K562 (cell line): Measurements from ENCODE around the gene DNASE2B. TPM values are rescaled to one million over a fixed set of nuclear protein-coding genes. Genes with fewer than 3 reads are reported as not detected.
A peak's percentile ranks its signal among the peaks of the same experiment; 100 is the strongest.

Experiments
- BACH1 ChIP-seq: fragments of 200-800 bp; sonication (Bioruptor generic); IDR thresholded peaks from 2 replicates; pipeline ENCODE4 v1.6.1; 2016; ENCODE audit warnings: missing genetic modification characterization, missing compliant biosample characterization
- BRCA1 ChIP-seq, 2 experiments: fragments of 450-650 bp in 1 of 2; sonication (generic) in 1 of 2; formaldehyde crosslinking in 1 of 2; IDR thresholded peaks; 2 replicates each; pipeline versions ENCODE4 v1.5.0 to v1.6.1; 2017 to 2020; ENCODE audit warnings: mild to moderate bottlenecking in 1 of 2, missing genetic modification reagents in 1 of 2
- ETS1 ChIP-seq: conservative IDR thresholded peaks from 2 replicates; pipeline ENCODE4 v1.6.1; 2011; ENCODE audit warnings: low read depth, mild to moderate bottlenecking, low read length; ENCODE audit not compliant: control insufficient read depth
- FOXP1 ChIP-seq: sonication (generic); formaldehyde crosslinking; IDR thresholded peaks from 2 replicates; pipeline ENCODE4 v1.8.0; 2022; ENCODE audit warnings: mild to moderate bottlenecking, missing genetic modification reagents
- NELFE ChIP-seq: IDR thresholded peaks from 2 replicates; pipeline ENCODE4 v1.6.1; 2011; ENCODE audit warnings: mild to moderate bottlenecking; ENCODE audit not compliant: insufficient read depth, insufficient read length
- SAFB ChIP-seq: fragments of 200-400 bp; formaldehyde crosslinking; IDR thresholded peaks from 2 replicates; pipeline ENCODE4 v1.6.1; 2017; ENCODE audit warnings: low read depth, low read length, borderline replicate concordance
- SMAD4 ChIP-seq: fragments of 250-450 bp; sonication (Bioruptor Pico); conservative IDR thresholded peaks from 2 replicates; pipeline ENCODE4 v1.8.0; 2021; ENCODE audit warnings: inconsistent platforms, mild to moderate bottlenecking, moderate library complexity
- SMARCE1 ChIP-seq: fragments of 450-650 bp; IDR thresholded peaks from 2 replicates; pipeline ENCODE4 v1.7.1; 2016; ENCODE audit warnings: mild to moderate bottlenecking
- SRSF3 ChIP-seq: fragments of 200-400 bp; formaldehyde crosslinking; IDR thresholded peaks from 2 replicates; pipeline ENCODE4 v1.6.1; 2016; ENCODE audit warnings: mild to moderate bottlenecking, low read length, moderate library complexity; ENCODE audit not compliant: insufficient read depth
- STAT5A ChIP-seq: IDR thresholded peaks from 2 replicates; pipeline ENCODE4 v1.6.1; 2012; ENCODE audit warnings: low read length, inconsistent platforms, borderline replicate concordance
- TEAD1 ChIP-seq, 2 experiments: fragments of 450-650 bp in 1 of 2; sonication (generic) in 1 of 2; formaldehyde crosslinking; IDR thresholded peaks; 2 replicates each; pipeline versions ENCODE4 v1.4.0 to v1.8.0; 2020 to 2022; ENCODE audit warnings: mild to moderate bottlenecking in 2 of 2, missing genetic modification reagents in 1 of 2
- ZMIZ1 ChIP-seq, 2 experiments: fragments of 150-350 bp in 1 of 2; IDR thresholded peaks; 2 replicates each; pipeline ENCODE4 v1.6.1; 2012 to 2016; ENCODE audit warnings: low read depth in 2 of 2, low read length in 2 of 2, mild to moderate bottlenecking in 1 of 2, moderate library complexity in 1 of 2
- ZNF175 ChIP-seq: fragments of 200-800 bp; sonication (Bioruptor generic); IDR thresholded peaks from 2 replicates; pipeline ENCODE4 v1.6.1; 2016; ENCODE audit warnings: low read depth, mild to moderate bottlenecking, missing genetic modification characterization, missing compliant biosample characterization
- ZNF354B ChIP-seq: fragments of 250-450 bp; sonication (Bioruptor Pico); IDR thresholded peaks from 2 replicates; pipeline ENCODE4 v1.4.0; 2020
- ZNF57 ChIP-seq: fragments of 450-650 bp; formaldehyde crosslinking; IDR thresholded peaks from 2 replicates; pipeline ENCODE4 v1.4.0; 2020; ENCODE audit warnings: mild to moderate bottlenecking, moderate library complexity
- ZNF695 ChIP-seq: fragments of 450-650 bp; formaldehyde crosslinking; IDR thresholded peaks from 2 replicates; pipeline ENCODE4 v1.4.0; 2020; ENCODE audit warnings: mild to moderate bottlenecking, moderate library complexity
- ZNF77 ChIP-seq: fragments of 250-450 bp; sonication (Bioruptor Pico); IDR thresholded peaks from 2 replicates; pipeline ENCODE4 v1.5.0; 2020
- ZSCAN32 ChIP-seq: fragments of 450-650 bp; formaldehyde crosslinking; IDR thresholded peaks from 2 replicates; pipeline ENCODE4 v1.4.0; 2020; ENCODE audit warnings: mild to moderate bottlenecking, moderate library complexity
- polyA plus RNA-seq, 8 experiments: library from polyadenylated mRNA; depleted of rRNA in 4 of 8; stranded (reverse) in 5 of 8; unstranded in 3 of 8; fragments of >200 nt; fragmentation: Nextera tagmentation in 2 of 8; fragmentation: Illumina TruSeq in 1 of 8; extraction: Ambion mirVana in 2 of 8; extraction: Trizol in 1 of 8; gene quantifications; 2 replicates each; pipeline versions ENCODE4 v1.2.1 to v1.2.3, GENCODE V29; 2011 to 2014; ENCODE audit warnings: inconsistent platforms in 1 of 8, missing spikeins in 1 of 8
- total RNA-seq, 7 experiments: library from RNA; depleted of rRNA in 6 of 7; stranded (reverse); fragments of >200 nt in 6 of 7; fragmentation: Illumina TruSeq in 2 of 7; extraction: Trizol in 2 of 7; gene quantifications; 2 replicates each; pipeline versions ENCODE4 v1.2.1 to v1.2.3, GENCODE V29; 2011 to 2021; ENCODE audit warnings: low replicate concordance in 1 of 7
- TF ChIP-seq, protein P1 (sequence below): fragments of 450-650 bp; IDR thresholded peaks from 2 replicates; pipeline ENCODE4 v1.6.1; 2018; ENCODE audit warnings: mild to moderate bottlenecking, low read depth; ENCODE audit not compliant: partially characterized antibody

Gene DNASE2B
- total and polyA plus RNA-seq, 9 of the 15 experiments (the other 6 are each of a cell fraction or from before 2014, with no cell fraction given) = not detected

- TF ChIP-seq BRCA1 (IDR thresholded peaks at IDR 0.05) = no peak
- no peak for TF ChIP-seq BRCA1 (CRISPR knock-in tag; IDR thresholded peaks at IDR 0.05)
- TF ChIP-seq BACH1 = no peak
- TF ChIP-seq ZNF354B (CRISPR knock-in tag) = no peak
- no peak for TF ChIP-seq FOXP1
- TF ChIP-seq ZNF175 (CRISPR knock-in tag) = 0 out of 2 replicates have a peak, but pooled peaks have one; percentile 34
- TF ChIP-seq SAFB = no peak
- TF ChIP-seq ZMIZ1 (IDR thresholded peaks at IDR 0.05; ENCODE audit: low read depth in 2 of 2, low read length in 2 of 2) = no peak
- 0 out of 2 replicates have a peak, but pooled peaks have one; percentile 34 for TF ChIP-seq SMAD4 (CRISPR knock-in tag)
- TF ChIP-seq ZSCAN32 = no peak
- TF ChIP-seq TEAD1 (CRISPR knock-in tag; IDR thresholded peaks at IDR 0.05) = no peak
- no peak for TF ChIP-seq NELFE
- TF ChIP-seq, protein P1, sequence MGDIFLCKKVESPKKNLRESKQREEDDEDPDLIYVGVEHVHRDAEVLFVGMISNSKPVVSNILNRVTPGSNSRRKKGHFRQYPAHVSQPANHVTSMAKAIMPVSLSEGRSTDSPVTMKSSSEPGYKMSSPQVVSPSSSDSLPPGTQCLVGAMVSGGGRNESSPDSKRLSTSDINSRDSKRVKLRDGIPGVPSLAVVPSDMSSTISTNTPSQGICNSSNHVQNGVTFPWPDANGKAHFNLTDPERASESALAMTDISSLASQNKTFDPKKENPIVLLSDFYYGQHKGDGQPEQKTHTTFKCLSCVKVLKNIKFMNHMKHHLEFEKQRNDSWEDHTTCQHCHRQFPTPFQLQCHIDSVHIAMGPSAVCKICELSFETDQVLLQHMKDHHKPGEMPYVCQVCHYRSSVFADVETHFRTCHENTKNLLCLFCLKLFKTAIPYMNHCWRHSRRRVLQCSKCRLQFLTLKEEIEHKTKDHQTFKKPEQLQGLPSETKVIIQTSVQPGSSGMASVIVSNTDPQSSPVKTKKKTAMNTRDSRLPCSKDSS = no peak
- TF ChIP-seq SMARCE1 = peak; percentile 72; the same call in 1 of the 2 replicates
- no peak for TF ChIP-seq STAT5A
- TF ChIP-seq ZNF77 (CRISPR knock-in tag) = no peak
- no peak for TF ChIP-seq SRSF3
- TF ChIP-seq ETS1 = no peak
- no peak for TF ChIP-seq ZNF57
- no peak for TF ChIP-seq ZNF695 (CRISPR knock-in tag)
Observed at GRCh38 chr1:84365225-84366221, 32.8 kb upstream of the DNASE2B start (continued).
